8988T (cell line): ENCODE measurements around the gene ZBP1.

ENCODE experiments used
- DNase-seq: peaks from one replicate; pipeline ENCODE4 v3.0.0; 2011

Gene ZBP1

DNA sequence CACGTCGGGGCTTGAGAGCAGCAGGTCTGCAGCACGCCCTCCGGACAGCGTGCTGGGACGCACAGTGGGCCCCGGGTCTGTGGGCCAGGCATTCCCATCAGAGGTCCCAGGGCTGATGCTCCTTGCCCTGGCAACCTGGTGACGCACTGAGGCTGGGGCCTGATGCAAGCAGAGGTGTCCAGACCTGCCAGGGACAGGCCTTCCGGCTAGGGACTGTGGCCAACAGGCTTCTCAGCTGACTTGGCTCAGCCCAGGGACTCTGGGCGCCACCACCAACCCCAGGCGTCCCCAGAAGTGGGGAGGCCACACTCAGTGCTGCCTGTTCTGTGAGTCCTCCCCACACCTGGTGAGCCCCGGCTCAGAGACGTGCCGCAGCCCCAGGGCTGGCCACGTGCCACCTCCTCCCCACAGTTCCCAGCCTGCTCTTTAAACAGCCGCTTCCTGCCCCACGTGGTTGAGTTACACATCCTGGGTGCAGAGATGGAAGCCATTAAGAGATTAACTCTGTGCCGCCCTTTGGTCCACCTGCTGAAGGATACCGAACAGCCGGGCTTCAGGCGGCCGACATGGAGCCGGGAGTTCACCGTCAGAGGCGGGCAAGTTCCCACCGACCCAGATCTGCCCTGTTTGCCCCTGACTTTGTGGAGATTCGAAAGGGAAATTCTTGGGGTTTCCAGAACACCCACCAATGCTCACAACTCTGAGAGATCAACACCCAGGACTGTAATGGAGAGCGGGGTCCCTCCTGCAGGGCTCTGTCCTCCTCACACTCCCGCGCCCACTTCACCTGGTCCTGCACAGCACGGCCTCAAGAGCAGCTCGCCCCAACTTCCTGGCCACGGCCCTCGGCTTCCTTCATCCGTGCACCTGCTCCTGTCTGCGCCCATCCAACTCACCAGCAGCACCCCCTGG is 37.6 kb upstream of the ZBP1 start:
- DNase-seq: peak; percentile 42

DNA sequence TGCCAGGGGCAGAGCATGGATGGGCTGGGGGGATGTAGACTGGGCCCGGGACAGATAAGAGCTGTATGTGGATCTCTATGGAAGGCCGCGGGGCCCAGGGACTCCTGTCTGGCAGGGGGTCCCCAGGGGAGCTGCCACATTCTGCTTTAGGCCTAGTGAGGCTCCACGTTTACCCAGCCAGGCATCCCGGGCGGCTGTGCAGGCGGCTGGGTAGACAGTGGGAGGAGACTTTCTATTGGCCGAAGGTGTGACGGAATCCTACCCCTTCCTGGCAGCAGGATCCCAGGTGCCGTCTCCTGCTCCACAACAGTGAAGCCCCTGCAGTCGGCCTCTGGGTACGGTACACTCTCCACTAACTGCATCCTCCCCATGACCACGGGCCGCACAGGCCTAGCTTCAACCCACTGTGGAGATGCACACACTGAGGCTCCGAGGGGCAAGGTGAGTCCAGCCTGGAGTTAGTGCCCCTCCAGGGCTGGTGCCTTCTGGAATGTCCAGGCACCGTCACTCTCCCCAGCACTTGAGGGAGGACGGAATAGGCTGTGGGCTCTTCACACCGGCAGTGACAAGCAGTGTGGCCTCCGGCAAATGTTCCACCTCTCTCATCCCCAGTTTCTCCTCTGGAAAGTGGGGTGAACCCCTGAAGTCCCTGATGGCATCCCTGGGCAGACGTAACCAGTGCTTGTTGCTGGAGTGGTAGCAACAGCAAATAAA is 36.8 kb upstream of the ZBP1 start:
- peak; percentile 31 for DNase-seq

DNA sequence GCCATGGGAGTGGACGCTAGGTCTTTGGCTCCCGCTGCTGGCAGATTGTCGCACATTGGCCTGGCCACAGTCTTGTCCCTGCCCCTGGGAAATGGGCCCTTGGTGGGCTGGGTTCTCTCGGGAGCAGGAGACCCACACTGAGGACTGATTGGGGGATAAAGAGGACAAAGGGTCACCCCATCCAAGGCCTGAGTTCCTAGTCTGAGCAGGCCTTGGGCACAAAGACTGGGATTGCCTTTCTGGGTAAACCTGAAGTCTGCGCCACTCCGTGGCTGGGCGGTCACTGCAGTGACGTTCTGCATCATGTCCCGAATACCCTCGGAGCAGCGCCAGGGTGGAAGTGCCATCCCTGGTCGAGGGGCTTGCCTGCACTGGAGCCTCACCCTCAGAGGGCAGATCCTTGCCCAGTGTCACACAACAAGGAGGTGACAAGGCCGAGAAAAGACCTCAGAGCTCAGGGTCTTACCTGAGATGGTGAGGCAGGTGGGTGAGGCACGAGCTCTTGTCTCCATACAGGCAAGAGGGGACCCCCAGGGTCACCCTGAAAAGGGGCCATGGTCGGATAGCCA is 36.1 kb upstream of the ZBP1 start:
- DNase-seq: peak; percentile 29

DNA sequence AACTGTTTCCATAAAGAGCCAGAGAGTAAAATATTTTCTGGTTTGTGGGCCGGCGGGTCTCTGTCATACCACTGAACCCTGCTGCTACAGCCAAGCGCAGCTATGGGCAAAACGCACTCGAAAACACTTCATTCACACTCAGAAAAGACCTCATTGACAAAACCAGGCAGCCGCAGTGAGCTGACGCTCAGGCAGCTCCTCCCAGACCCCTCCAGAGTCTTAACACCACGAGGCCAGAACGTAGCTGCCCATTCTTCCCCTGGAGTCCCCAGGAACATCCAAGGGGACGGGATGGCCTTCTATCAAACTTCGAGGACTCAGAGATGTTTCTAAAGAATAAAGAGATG is 35.6 kb upstream of the ZBP1 start:
- peak; percentile 30 for DNase-seq

DNA sequence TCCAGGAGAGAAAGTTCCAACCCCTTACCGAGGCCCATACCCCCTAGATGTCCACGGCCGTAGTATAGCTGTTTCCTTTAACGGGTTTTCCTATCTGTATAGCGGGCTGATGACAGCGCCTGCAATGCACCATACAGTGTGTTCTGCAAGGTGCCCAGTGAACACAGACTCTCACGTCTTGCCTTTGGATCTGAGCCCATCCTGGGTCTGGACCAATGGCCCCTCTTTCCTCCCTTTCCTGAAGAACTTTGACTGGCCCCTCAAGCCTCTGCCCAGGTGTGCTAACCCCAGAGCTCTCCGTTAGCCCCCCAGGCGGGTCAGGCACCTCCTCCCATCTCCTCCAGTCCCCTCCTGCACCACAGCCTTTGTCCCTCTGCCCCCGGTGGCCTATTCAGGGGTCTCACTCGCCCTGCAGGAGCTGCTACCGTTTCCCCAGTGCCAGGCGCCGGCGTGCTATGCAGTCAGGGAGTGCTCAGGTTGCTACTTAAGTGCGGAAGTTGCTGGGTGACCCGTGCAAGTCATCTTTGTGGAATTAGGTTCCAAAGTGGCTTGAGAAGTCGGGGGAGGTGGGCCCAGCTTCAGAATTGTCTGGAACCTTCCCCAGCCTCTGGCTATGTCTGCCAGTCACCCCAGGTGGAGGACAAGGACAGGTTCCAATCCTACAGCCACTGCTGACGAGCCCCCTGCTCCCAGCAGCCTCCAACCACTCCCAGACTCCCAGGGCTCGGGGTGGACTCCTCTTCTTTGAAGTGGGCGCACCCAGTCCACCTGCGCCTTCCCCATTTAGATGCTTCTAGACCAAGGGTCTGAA is 35.0 kb upstream of the ZBP1 start:
- DNase-seq: peak; percentile 45

DNA sequence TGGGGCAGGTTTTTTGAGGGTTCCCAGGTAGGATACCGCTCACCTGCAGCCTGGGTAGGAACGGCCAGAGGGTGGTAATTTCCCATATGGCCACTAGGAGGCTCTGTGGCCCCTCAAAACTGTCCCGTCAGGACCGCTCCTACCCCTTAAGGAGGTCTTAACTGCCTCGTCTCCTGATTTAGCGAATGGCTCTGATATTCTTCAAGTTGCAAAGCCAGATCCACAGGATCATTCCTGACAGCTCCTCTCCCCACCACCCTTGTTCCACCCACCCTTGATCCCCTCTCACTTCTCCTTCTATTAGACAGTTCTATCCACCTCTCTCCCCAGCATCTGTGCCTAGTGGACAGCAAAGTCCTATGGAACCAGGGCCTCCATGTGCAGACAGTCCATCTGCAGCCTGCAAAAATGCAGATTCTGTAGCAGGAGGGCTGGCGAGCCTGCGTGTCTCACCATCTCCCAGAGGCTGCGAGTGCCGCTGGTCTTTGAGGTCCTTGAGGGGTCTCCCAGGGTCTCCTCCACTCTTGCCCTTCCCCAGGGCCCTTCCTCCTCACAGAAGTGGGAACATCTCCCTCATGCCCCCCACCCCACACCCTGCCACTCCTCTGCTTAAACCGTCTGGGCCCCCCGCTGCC is 34.3 kb upstream of the ZBP1 start:
- peak; percentile 99 for DNase-seq

DNA sequence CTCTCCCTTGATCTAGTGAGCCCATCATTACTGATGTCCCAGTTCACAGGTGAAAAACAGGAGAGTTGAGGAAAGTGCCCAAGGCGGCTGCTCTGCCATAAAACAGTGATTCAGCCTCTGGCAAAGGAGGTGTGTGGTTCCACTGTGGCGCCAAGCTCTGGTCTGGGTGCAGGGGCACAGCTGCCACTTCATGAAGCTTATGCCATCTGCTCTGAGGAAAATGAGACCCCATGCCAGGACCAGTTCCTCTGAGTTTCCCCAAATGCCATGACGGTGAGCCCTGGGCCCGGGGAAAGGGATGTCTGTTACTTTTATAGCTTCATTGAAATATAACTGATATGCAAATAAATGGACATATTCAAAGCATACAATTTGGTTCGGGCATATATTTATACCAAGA is 33.7 kb upstream of the ZBP1 start:
- DNase-seq: no peak

DNA sequence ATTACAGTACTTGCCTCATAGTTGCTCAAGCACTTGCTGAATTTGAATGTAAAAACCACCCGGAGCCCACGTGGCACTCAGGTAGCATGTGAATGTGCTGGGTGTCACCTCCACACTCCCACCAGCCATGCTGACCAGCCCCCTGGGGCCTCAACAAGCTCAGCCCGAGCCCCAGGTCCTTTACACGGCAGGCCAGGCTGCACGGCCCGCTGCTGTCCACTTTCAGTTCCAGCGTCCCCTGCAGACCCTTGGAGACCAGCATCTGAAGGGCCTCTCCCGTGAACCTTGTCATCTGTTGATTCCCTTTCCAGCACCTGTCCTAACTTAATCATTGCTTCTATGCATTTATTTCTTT is 33.3 kb upstream of the ZBP1 start:
- no peak for DNase-seq

DNA sequence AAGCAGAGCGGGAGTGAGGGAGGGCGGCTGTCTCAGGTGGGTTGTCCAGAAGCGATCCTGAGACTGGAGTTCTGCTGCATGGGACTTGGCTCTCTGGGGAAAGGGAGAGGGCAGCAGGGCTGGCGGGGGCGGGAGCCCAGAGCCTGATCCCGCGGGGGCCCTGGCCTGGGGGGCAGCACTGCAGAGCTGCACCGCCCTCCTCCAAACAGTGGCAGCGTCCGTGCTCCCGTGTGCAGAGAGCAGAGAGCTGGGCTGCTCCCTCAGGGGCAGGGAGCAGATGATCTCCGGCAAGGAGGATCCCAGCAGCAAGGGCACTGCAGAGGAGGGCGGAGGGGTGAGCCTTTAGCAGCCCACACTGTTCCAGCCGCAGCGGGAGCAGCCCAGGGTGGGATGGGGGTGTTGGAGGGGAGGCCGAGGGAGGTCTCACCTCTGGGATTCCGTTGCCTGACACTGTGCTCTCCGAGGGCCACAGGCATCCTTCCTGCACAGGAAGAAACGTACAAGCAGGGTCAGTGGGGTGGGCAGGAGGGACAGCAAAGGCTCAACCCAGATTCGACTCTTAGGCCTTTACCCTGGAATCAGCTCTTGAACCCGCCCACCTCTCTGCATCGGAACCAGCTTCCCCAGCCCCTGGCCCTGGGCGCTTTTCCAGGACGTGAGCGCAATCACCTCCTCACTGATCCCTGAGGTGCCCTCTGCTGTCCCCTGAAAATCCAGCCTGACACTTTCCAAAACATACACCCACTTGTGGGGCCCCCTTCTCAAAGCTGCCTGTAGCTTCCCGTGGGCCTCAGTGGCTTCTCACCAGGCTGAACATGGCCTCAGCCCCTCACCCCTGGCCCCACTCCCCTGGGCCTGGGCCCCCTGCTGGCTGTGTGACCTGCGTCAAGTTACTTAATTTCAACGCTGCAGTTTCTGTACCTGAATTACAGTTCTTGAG is 32.6 kb upstream of the ZBP1 start:
- no peak for DNase-seq

DNA sequence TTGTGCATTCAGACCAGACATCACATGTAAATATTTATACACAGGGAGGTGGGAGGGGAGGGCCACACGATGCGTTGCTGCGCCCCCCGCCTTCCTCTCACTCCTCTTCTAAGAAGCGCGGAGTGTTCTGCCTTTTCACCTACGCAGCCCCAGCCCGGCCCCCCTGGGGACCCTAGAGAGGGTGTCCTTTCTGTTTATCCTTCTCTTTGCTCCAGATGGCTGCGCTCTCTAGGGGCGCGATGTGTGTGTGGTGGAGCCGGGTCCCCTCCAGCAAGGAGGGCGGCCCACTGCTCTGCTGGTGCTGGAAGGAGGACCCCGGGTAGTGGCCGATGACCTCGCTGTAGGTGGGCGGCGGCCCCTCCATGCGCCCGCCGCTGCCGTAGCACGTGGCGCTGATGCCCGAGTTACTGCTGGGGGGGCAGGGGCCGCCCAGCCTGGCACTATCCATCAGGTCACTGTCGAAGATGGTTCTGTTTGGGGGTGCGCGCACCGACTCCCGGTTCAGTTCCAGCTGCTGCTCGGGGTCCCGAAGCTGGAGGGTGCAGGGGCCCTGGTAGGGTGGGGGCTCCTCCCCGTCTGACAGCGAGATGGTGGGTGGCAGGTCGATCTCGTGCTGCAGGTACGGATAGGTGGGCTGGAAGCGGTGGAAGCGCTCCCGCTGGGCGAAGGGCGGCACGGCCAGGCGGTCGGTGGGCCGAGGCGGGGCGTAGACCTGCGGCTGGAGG is 31.8 kb upstream of the ZBP1 start:
- no peak for DNase-seq

DNA sequence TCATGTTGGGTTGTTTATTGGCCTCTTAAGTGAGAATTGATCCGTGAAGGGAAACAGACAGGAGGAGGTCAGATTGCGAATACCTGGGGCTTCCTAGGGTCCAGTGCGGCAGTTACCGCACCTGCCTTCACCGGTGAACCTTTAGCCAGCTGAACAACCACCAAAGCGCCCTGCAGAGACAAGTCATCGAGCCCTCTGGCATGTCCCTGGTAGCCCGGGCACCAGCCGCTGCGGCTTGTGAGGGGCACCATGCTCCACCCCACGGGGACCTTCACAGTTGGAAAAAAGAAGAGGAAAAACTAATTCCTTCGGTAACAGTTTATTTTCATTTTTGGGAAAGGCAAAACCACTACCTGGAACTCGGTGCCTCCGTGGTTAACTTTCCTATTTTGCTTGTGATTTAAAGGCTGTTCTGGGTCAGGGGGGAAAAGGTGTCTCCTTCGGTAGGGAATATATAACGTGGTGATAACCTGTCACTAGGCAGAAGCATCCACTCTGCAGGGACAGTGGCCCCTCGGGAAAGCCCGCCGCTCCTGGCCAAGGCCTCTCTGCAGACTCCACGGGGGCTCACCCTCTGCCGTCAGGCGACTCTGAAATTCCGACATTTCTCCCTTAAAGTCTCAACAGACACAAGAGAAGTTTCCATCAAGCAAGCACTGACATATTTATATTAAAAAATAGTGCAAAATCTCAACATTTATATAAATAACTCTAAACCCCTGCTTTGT is 30.7 kb upstream of the ZBP1 start:
- DNase-seq: no peak

DNA sequence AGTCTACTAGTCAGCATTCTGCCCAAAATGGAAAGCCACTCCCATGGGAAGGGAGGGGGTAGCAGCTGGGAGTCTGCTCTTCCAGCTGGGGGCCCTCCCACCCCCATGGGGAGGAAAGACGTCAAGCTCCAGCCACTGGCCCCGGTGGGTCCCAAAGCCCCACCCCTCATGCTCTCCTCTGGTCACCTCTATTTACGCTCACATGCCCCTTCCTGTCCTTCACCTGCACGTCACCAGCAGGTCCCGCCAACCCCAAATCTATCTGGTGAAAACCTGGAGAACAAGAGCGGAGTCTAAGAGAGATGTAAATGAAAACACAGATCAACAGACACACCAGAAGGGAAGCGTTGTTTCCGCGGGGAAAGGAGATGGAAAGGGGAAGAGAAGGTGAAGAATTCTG is 30.0 kb upstream of the ZBP1 start:
- no peak for DNase-seq

DNA sequence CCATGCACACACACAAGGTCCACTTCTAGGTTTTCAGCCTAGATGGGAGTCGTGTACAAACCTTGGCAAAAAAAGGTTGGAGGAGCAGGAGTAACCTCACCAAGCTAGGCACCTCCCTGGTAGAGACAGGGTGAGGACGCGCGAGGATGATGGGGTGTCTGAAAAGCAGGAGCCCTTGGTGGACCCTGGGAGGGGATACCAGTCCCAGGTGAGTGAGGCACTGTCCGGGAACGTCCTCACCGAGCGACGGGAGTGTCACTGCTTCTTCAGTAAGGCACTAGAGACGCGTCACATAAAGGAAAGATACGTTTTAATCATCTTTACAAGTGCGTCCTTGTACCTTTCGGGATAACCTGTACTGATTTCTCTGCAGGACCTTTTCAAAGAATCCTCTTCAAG is 29.4 kb upstream of the ZBP1 start:
- no peak for DNase-seq

DNA sequence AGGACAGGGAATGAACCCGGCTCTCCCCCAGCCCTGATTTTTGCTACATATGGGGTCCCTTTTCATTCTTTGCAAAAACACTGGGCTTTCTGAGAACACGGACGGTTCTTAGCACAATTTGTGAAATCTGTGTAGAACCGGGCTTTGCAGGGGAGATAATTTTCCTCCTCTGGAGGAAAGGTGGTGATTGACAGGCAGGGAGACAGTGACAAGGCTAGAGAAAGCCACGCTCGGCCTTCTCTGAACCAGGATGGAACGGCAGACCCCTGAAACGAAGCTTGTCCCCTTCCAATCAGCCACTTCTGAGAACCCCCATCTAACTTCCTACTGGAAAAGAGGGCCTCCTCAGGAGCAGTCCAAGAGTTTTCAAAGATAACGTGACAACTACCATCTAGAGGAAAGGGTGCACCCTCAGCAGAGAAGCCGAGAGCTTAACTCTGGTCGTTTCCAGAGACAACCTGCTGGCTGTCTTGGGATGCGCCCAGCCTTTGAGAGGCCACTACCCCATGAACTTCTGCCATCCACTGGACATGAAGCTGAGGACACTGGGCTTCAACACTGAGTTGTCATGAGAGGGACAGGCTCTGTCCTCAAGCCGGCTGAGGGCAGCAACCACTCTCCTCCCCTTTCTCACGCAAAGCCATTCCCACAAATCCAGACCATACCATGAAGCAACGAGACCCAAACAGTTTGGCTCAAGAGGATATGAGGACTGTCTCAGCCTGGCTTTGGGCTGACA is 28.8 kb upstream of the ZBP1 start:
- no peak for DNase-seq

DNA sequence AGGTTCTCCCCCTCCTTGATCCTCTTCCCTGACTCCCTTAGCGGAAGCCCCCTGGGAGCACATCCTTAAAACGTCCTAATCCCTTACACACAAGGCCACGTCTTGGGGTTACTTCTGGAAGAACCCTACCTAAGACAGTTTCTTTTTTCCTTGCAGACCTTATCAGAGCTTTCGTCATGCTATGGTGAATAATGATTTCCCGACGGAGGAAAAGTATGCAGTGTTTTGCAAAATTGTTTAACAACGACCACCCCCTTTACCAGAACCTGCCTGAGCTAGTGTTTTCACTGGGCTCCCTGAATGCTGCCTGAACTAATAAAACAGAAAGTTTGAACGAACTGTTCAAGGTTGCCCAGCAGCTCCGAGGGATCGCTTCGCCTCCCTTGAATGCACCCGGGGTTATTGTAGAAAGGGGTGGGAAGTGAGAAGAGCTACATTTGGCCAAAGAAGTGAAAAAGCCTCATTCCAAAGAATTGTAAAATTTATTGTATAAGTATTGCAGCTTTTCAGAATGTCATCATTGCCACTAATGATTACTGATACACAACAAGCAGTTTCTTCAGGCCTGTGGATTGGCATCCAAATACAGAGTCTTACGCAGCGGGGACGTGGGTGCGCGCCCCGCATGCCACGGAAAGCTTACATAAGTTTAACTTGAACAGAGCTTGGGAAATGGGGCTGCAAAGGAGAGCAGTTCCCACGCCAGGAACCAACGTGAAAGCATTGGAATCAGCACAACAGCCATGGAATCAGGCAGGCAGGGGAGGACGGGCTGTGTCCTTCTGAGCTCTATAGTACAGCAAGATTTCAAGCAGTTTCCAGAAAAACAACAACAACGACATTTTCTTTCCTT is 27.9 kb upstream of the ZBP1 start:
- no peak for DNase-seq

DNA sequence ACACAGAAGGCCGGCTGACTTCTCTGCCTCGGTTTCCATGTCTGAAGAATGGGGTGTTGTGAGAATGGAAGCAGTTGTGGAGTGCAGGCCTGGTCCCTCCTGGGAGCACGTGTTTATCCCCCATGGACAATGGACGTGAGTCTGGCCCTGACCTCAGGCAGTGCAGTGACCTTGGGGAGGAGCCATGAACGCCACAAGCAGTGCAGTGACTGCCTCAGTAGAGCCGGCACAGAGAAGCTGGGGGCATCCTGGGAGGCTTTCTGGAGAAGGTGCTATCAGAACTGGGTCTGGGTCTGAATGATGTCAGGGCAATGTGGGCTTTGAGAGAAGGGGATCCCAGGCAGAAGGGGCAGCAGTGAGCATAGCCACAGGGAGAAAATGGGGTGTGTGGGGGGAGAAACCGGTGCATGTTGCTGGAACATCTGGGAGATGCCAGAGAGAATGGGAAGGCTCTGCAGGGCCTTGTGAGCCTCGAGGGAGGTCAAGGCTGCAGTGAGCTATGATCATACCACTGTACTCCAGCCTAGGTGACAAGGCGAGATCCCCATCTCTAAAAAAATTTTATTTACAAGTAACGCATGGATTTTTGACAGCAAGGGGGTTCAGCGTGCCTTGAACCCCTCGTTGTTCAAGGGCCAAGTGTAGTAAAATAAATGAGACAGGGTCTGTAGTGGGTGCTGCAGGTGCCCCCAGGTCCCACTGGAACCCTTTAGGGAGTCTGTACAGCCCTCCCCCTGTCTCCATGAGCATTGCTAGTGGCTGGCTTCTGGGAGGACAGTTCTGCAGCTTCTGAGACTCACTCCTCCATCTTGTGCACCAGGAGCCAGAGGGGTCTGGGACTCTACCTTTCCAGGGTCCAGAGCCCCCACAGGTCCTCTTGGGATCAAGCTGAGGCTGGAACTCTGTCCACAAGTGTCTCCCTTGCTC is 27.0 kb upstream of the ZBP1 start:
- no peak for DNase-seq

DNA sequence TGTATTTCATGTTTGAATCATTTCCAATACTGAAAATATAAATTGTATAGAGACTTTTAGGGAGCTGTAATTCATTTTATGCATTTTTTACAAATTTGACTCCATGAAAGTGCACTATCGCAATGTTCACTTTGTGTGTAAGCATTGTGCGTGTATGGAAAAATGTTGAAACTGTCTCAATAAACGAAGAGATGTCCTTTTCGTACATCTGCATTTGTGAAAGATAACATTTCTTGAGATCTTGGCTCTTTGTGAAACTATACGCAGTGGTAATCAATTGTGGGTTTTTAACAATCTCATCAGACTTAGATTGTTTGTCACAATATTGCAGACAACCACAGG is 18.6 kb upstream of the ZBP1 start:
- no peak for DNase-seq
